Forelimb muscle (tissue), 1 donor: ENCODE measurements around the gene BHLHE41. TPM values are rescaled to one million over a fixed set of nuclear protein-coding genes. Genes with fewer than 3 reads are reported as not detected.

Experiments used
- DNase-seq: peaks from one replicate; pipeline ENCODE4 v3.0.0-alpha.2; 2013; ENCODE audit warnings: low read depth
- polyA plus RNA-seq: library from polyadenylated mRNA; unstranded; fragments of 120-200 nt; gene quantifications from one replicate; pipeline ENCODE4 v1.2.1, GENCODE V29; 2013; ENCODE audit not compliant: insufficient read length

The BHLHE41 gene
- polyA plus RNA-seq, 1 donor, result 2.6 TPM

- DNase-seq, result no peak
Measured at GRCh38 chr12:26134540-26134939, 9.7 kb upstream of the BHLHE41 start.

- DNase-seq, result no peak
Measured at GRCh38 chr12:26133521-26133920, 8.7 kb upstream of the BHLHE41 start.

DNA sequence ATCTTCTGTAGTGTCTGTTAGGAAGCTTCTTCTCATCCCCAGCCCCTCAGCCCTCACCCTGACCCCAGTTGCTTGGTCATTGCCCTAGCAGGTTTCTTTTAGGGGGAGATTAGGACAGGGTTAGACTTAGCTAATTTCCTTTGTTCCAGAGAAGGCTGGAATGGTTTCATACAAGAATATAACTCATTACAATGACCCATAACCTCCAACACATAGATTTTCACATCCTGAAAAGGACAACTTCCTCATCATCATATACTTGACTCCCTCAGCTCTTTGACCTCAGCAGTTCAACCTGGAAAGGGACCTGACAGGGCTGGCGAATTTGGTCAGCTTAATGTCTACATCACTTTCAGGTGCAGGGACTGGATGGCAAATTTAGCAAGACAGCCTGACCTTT, 8.0 kb upstream of the BHLHE41 start:
- no peak for DNase-seq

- DNase-seq, result no peak
Measured at GRCh38 chr12:26131936-26132335, 7.1 kb upstream of the BHLHE41 start.

DNA sequence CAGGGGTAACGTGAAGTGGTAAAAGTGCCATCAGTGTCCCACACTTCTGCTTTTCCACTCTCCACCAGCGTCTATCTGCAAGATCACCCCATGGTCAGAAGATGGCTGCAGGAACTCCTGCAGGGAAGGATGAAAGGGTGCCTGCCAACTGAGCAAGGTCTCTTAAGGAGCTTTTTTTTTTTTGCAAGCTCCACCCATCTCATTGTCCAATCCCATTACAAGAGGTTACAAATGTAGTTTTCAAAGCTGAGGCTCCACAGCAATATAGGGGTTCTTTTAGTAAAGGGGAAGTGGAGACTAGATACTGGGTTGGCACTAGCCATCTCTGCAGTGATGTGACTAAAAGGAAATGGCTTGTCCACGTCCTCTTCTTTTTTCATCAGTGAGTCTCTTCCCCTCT, 5.9 kb upstream of the BHLHE41 start:
- DNase-seq, result no peak

DNA sequence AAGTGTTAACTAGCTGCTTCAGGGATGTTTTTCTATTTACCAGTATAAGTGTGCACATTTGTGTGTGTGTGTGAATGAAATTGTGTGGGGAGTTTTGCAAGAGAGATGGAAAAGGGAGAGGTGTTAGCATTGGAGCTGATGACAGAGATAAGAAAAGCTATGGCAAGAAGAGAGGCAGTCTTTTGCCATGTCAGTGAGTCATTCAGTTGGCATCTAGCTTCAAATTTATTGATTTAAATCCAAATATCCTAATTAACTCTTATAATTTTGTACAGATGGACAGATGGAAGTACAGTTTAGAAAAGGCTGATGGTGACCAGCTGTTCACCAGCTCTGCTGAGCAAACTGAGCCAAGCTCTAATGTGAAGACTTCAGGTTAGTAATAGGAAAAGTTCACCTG, 3.3 kb upstream of the BHLHE41 start:
- DNase-seq, result no peak

DNA sequence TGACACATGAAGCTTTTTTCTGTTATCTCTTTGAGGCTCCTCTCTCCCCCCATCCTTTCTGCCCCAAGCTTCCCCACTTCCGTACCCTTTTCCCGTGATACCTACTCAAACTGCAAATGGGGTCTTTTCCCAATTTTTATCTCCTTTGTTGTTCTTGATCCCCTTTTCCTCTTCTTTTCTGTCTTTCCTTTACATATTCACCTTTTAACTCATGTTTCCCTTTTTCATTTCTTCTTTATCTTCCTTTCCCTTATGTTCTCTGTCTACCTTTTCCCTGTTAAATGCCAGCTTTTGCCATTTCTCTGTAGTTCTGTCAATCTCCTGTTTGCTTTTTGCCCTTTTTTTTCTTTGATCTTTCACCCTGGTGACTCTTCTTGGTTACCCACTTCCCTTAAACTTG, 2.6 kb upstream of the BHLHE41 start:
- DNase-seq, result no peak

DNA sequence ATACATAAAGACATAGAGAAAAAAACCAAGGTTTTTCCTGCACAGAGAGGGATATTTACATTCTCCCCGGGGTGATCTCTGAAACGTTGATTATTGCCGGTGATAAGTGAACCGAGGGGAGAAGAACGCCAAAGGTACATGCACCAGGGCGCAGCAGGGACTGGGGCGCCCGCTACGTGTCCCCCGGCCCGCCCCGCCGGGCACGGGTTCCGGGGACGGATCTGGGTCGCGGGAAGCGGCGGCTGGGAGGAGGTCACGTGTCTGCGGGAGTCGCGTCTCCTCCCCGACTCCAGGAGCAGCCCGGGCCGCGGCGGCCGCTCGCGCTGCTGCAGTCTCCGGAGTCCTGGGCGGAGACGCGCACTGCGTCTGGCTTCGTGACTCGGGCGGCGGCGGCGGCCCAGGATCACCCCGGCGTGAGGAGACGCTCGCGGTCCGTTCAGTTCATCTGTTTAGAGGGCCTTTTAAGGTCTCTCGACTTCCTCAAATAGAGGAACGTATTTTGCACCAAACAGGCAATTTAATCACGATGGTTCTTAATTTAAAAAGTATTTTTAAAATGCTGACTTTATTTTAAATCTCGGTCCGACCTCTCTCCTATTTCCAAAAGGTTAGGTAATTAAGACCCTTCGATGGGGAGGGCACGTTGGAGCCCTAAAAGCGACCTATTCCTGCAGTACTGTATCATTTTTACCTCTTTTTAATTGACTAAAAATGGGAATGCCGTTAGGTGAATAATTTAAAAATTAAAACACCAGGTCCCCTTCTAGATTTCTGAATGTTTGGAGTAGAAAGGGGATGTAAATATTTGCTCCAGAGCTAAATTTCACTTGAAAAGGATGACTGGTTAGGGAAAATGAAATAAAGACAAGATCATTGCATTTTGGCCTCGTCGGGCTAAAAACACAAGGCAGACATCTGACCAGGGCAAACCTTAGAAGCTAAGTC, 1.8 kb upstream of the BHLHE41 start:
- DNase-seq, result no peak

DNA sequence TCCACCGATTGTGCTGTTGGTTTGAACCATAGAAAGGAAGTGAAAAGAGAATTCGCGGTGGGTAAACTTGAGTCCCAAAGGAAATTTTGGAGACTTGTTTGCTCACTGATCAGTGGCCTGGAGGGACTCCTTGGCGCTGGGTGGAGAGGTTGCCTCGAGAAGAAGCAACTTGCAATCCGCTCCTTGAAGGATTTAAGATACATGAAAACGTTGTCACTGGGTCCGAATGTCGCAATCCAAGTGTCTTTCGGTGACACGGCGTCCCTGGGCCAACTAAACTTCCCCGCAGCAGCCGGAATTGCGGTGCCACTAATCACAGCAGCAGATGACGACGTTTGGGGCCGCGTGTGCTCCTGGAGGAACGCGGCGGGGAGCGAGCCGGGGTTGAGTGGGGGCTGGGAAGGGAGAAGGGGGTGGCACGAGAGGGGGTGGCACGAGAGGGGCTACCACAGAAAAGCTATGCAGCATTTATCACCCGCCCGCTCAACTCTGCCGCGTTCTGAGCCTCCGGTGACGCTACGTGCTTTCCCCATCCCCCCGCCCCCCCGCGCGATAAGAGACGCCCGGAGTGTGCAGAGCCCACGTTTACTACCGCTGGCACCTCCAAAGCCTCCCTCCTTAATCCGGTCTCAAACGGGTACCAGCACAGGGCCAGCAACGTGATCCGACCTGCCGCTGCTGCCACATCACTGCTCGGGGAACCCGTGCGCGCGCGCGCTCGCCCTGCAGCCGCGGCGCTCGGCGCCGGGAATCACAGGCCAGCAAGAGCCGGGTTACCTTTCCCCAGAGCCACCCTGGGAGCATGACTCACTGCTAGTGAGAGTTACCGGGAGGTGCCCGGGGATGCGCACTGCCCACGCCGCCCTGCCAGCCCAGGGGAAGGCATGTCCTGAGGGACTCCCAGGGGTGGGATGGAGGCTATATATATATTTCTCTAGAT, 833 bp upstream of the BHLHE41 start:
- DNase-seq, result no peak

GRCh38 chr12:26123482-26123980, 1.3 kb downstream of the BHLHE41 start:
- DNase-seq, result no peak

GRCh38 chr12:26122681-26123481, 2.0 kb downstream of the BHLHE41 start:
- no peak for DNase-seq

DNA sequence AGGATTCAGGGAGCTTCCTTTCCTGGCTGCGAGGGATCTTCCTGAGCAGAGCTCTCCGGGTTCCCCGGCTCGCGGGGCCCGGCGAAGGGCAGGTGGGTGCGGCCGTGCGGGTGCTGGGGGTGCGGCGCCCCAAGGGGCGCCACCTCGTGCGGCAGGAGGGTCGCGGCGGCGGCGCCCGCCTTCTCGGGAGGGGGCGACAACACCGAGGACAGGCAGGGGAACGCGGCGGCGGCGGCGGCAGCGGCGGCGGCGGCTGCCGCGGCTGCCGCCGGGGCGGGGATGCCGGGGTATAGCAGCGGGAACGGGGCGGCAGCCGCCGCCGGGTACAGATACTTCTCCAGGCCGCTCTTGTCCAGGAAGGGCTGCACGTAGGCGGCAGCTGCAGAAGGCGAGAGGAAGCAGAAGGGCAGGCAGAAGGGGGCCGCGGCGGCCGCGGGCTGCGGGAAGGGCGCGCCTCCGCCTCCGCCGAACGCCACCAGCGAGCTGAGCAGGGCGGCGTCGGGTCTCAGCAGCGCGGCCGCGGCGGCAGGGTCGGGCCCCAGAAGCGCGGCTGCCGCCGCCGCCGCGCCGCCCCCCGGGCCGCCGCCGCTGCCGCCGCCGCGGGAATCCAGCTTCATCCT, 2.7 kb downstream of the BHLHE41 start:
- no peak for DNase-seq

- no peak for DNase-seq
Measured at GRCh38 chr12:26121323-26122060, 3.3 kb downstream of the BHLHE41 start.

DNA sequence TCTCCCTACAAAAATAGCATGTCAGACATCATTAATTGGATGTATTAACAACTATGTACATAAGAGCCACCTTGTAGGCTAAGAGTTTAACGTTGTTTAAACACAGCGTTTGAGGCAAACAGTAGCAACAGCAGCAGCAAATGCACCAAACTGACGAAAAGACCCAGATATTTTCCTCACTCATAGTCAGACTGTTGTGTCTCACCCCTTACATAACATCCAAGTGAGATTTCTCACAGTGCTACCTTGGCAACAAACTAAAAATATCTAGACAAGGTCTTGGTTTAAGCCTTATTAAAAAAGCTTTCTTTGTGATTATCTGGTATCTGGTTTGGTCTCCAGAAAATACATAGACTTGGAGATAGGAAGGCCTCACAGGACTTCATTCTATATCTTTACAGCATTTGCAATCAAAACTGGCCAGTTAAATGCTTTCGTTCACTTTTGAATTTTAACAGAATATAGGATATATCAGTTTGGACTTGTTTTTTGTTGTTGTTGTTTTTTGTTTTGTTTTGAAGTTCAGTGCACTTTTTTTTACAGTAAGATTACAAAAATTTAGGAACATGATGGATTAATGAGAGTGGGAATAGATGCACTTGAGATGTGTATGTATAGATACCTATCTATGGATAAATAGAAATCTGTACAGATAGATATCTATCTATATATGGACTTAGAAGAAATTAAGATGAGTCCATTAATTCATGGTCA, 4.1 kb downstream of the BHLHE41 start:
- DNase-seq, result no peak

- no peak for DNase-seq
Measured at GRCh38 chr12:26119391-26119989, 5.3 kb downstream of the BHLHE41 start.

- DNase-seq, result no peak
Measured at GRCh38 chr12:26118308-26118707, 6.5 kb downstream of the BHLHE41 start.

DNA sequence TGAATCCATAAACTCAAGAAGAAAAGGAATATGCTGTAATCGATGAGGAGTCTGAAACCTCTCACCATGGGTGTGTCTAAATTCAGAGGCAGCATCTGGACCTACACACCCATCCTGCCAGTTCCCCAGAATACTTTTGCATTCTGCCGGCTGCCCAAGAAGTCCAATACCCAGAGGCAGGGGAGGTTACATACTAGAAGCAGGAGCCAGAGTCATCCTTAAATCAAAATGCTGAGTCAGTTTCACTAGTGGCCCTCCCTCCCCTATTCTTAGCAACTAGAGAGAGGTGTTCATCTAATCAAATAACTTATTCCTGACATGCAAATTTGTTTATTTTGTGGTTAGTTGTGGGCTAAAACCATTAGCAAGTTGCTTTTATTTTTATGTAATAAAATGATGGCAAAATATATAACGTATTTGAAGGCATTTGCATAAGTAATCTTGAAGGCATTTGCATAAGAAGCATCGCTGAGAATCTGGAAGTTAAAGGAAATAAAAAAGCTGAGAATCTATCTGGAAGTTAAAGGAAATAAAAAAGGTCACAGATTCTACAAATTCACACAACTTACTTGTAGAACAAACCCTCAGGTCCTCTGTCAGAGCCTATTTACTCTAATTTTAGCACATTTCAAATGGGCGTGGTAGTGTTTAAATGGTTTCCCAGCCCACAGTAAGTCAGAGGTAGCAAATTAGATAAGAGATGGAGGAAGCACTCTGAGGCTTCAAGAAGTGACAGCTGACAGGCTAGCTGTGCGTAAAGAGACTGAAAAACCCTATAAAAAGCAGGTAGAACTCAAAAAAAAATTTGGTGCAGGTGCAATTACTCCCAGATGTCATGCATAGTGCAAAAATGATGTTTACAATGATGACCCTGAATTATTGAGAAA, 7.8 kb downstream of the BHLHE41 start:
- no peak for DNase-seq

DNA sequence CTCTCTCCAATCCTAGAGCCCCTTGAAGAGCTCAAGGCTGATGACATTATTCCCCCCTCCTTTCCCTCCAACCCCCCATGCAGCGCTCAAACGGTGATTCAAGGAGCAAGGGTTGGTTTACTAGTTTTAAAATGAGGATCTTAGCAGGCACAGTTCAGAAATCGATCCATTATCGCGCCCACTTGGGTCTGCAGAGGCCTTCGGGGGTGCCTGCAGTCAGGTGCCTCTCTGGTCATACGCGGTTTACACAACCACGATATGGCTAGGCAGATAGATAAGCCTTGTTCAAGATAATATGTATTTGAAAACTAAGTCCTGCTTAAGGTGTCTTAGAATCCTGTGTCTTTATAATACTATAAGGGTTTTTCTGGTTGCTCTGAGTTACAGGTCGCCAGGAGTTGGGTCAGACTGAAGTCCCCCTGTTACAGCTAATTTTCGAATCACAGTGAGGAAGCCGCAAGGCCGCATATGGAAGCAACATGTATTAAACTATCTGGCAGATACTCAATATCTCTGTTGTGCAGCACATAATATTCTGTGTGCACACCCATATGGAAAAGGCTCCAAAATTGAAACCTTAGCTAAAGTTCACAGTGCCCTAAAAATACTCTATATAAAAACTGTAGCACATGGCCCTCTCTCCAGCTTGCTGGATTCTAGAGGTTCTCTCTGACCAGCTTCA, 10.0 kb downstream of the BHLHE41 start:
- DNase-seq, result no peak
